ENCODE data around the gene CRADD. TPM values are rescaled to one million over a fixed set of nuclear protein-coding genes. Genes with fewer than 3 reads are reported as not detected.

The CRADD gene
- total RNA-seq, 1 donor from 2014 or later: 41.2 TPM

GRCh38 chr12:93808169-93808899 is 131.2 kb downstream of the CRADD start:
- no peaks in the 10 kb centered on the region for H3K36me3 ChIP-seq
- no peak overlapping the region for H2AFZ ChIP-seq (replicated peaks)
- Mint-ChIP-seq H3K4me3 (no peak overlapping the region), H3K4me1 (peaks cover 17% of the 10 kb centered on the region), H3K27me3 (ENCODE audit: insufficient read depth, low read depth) (no peaks in the 10 kb centered on the region), H3K36me3 (no peaks in the 10 kb centered on the region), H3K27ac (peak overlapping the region; percentile 33), H3K9me3 (no peaks in the 10 kb centered on the region)
- no peak for DNase-seq (ENCODE audit: low spot score)
- peaks cover 3% of the 10 kb centered on the region for H3K4me1 ChIP-seq
- H3F3A ChIP-seq (ENCODE audit: low read depth): no peaks in the 10 kb centered on the region
- H3K9ac ChIP-seq: no peak overlapping the region
- no peaks in the 10 kb centered on the region for H4K20me1 ChIP-seq (ENCODE audit: low read depth)
- H3K27me3 ChIP-seq: no peaks in the 10 kb centered on the region
- no peaks in the 10 kb centered on the region for H3K9me3 ChIP-seq (ENCODE audit: low read depth)
- H3K4me2 ChIP-seq: no peak overlapping the region
- no peaks in the 10 kb centered on the region for H3K79me2 ChIP-seq (ENCODE audit: low read depth)
- no peak overlapping the region for H3K4me3 ChIP-seq
- TF ChIP-seq CTCF (IDR thresholded peaks at IDR 0.05): no peak
- no peak for TF ChIP-seq EZH2 (IDR thresholded peaks at IDR 0.05)
- no peak for TF ChIP-seq EZH2phosphoT487 (IDR thresholded peaks at IDR 0.05)
- no peak overlapping the region for H3K27ac ChIP-seq

- H3K4me1 Mint-ChIP-seq: peaks cover 23% of the 10 kb centered on the region
- TF ChIP-seq CTCF (IDR thresholded peaks at IDR 0.05) (no peak), EZH2 (IDR thresholded peaks at IDR 0.05) (no peak), EZH2phosphoT487 (IDR thresholded peaks at IDR 0.05) (no peak)
- Histone ChIP-seq H4K20me1 (ENCODE audit: low read depth) (no peaks in the 10 kb centered on the region), H3K9me3 (ENCODE audit: low read depth) (no peaks in the 10 kb centered on the region), H2AFZ (replicated peaks) (no peak overlapping the region), H3K4me3 (no peak overlapping the region), H3K9ac (no peak overlapping the region), H3K27ac (no peak overlapping the region), H3K36me3 (no peaks in the 10 kb centered on the region), H3K4me2 (no peak overlapping the region), H3K79me2 (ENCODE audit: low read depth) (no peaks in the 10 kb centered on the region), H3K4me1 (no peaks in the 10 kb centered on the region), H3K27me3 (no peaks in the 10 kb centered on the region), H3F3A (ENCODE audit: low read depth) (no peaks in the 10 kb centered on the region)
- no peaks in the 10 kb centered on the region for H3K9me3 Mint-ChIP-seq
- H3K4me3 Mint-ChIP-seq: no peak overlapping the region
- DNase-seq (ENCODE audit: low spot score): no peak
- H3K36me3 Mint-ChIP-seq: no peaks in the 10 kb centered on the region
- no peak overlapping the region for H3K27ac Mint-ChIP-seq
- H3K27me3 Mint-ChIP-seq (ENCODE audit: insufficient read depth, low read depth): peaks cover 2% of the 10 kb centered on the region
These were observed 135.5 kb downstream of the CRADD start for GRCh38 chr12:93812626-93813025.

- Mint-ChIP-seq H3K4me1 (peaks cover 23% of the 10 kb centered on the region), H3K27ac (no peak overlapping the region), H3K27me3 (ENCODE audit: insufficient read depth, low read depth) (peaks cover 2% of the 10 kb centered on the region), H3K36me3 (no peaks in the 10 kb centered on the region), H3K4me3 (no peak overlapping the region), H3K9me3 (no peaks in the 10 kb centered on the region)
- Histone ChIP-seq H4K20me1 (ENCODE audit: low read depth) (no peaks in the 10 kb centered on the region), H3K4me3 (no peak overlapping the region), H3K9ac (no peak overlapping the region), H3K79me2 (ENCODE audit: low read depth) (no peaks in the 10 kb centered on the region), H3K9me3 (ENCODE audit: low read depth) (no peaks in the 10 kb centered on the region), H2AFZ (replicated peaks) (no peak overlapping the region), H3K36me3 (no peaks in the 10 kb centered on the region), H3F3A (ENCODE audit: low read depth) (no peaks in the 10 kb centered on the region), H3K4me2 (no peak overlapping the region), H3K27ac (no peak overlapping the region), H3K4me1 (no peaks in the 10 kb centered on the region), H3K27me3 (no peaks in the 10 kb centered on the region)
- DNase-seq (ENCODE audit: low spot score): no peak
- TF ChIP-seq EZH2phosphoT487 (IDR thresholded peaks at IDR 0.05) (no peak), EZH2 (IDR thresholded peaks at IDR 0.05) (no peak)
These were observed 136.0 kb downstream of the CRADD start for GRCh38 chr12:93813186-93813585.
